OCI-LY3 (cell line): ENCODE data around the gene TAF4.
"Not testable (repeated sequence)": the region's sequence is repeated elsewhere in the genome, so short reads cannot be mapped to it uniquely, and the experiment has no call there.

ENCODE experiments used
- H2AFZ ChIP-seq: fragments of 200-600, 300-600 bp; shearing (Covaris generic); 2 replicates; pipeline ENCODE4 v1.6.0; 2014; ENCODE audit warnings: antibody characterized with exemption, low read depth, low read length
- H3K27ac ChIP-seq: fragments of 200-600, 300-600 bp; sonication (generic); 2 replicates; pipeline ENCODE4 v1.5.1; 2014; ENCODE audit warnings: mild to moderate bottlenecking, low read length, moderate library complexity, mixed read lengths
- H3K27me3 ChIP-seq: fragments of 200-600, 300-600 bp; sonication (generic); 2 replicates; pipeline ENCODE4 v1.6.1; 2014; ENCODE audit warnings: low read depth, low read length, mixed read lengths
- H3K36me3 ChIP-seq: fragments of 200-600, 300-600 bp; sonication (generic); replicated peaks from 2 replicates; pipeline ENCODE3; 2014; ENCODE audit warnings: low read depth, low read length, mixed read lengths
- H3K4me1 ChIP-seq: fragments of 300-600, 200-600 bp; sonication (generic); 2 replicates; pipeline ENCODE4 v1.6.1; 2014; ENCODE audit warnings: low read length, mixed read lengths
- H3K4me2 ChIP-seq: fragments of 200-600, 300-600 bp; sonication (generic); 2 replicates; pipeline ENCODE4 v1.6.1; 2014; ENCODE audit warnings: low read length, mixed read lengths
- H3K4me3 ChIP-seq: fragments of 300-600, 200-600 bp; sonication (generic); 2 replicates; pipeline ENCODE4 v1.5.1; 2014; ENCODE audit warnings: antibody characterized with exemption, mild to moderate bottlenecking, low read length, moderate library complexity
- H3K79me2 ChIP-seq: fragments of 300-600, 200-600 bp; shearing (Covaris generic); 2 replicates; pipeline ENCODE4 v1.6.1; 2014; ENCODE audit warnings: mild to moderate bottlenecking, low read length, mixed read lengths
- H3K9ac ChIP-seq: fragments of 300-600, 200-600 bp; shearing (Covaris generic); 2 replicates; pipeline ENCODE4 v1.6.0; 2014; ENCODE audit warnings: mild to moderate bottlenecking, low read length, moderate library complexity
- H3K9me3 ChIP-seq: fragments of 200-600, 300-600 bp; shearing (Covaris generic); 2 replicates; pipeline ENCODE4 v1.6.1; 2014; ENCODE audit warnings: low read length, mixed read lengths; ENCODE audit not compliant: insufficient read depth
- H4K20me1 ChIP-seq: fragments of 200-600, 300-600 bp; sonication (generic); 2 replicates; pipeline ENCODE4 v1.6.1; 2016; ENCODE audit warnings: low read length, mixed read lengths; ENCODE audit not compliant: insufficient read depth
- CTCF ChIP-seq: fragments of 200-600, 300-600 bp; sonication (generic); IDR thresholded peaks from 2 replicates; pipeline ENCODE4 v1.5.1; 2014; ENCODE audit warnings: antibody characterized with exemption, low read length, low read depth
- EZH2phosphoT487 ChIP-seq: fragments of 200-600 bp; shearing (Covaris generic); IDR thresholded peaks from 2 replicates; pipeline ENCODE4 v1.6.1; 2018; ENCODE audit warnings: antibody characterized with exemption, mixed run types, low read depth

Gene TAF4

GRCh38 chr20:62056975-62057374 lies 8.7 kb downstream of the TAF4 start:
- Histone ChIP-seq H3K27ac (no peak overlapping the region), H3K36me3 (peaks cover 8% of the 10 kb centered on the region), H3K4me3 (no peak overlapping the region), H3K27me3 (no peaks in the 10 kb centered on the region), H4K20me1 (peaks cover 80% of the 10 kb centered on the region), H2AFZ (no peak overlapping the region), H3K4me2 (no peak overlapping the region), H3K4me1 (no peaks in the 10 kb centered on the region), H3K9me3 (no peaks in the 10 kb centered on the region), H3K79me2 (peaks cover 88% of the 10 kb centered on the region), H3K9ac (no peak overlapping the region)
- no peak for TF ChIP-seq CTCF
- TF ChIP-seq EZH2phosphoT487 = no peak

- Histone ChIP-seq H2AFZ (no peak overlapping the region), H3K27ac (no peak overlapping the region), H4K20me1 (peaks cover 80% of the 10 kb centered on the region), H3K4me1 (no peaks in the 10 kb centered on the region), H3K36me3 (peaks cover 6% of the 10 kb centered on the region), H3K79me2 (peaks cover 88% of the 10 kb centered on the region), H3K27me3 (no peaks in the 10 kb centered on the region), H3K4me3 (no peak overlapping the region), H3K9ac (no peak overlapping the region), H3K9me3 (no peaks in the 10 kb centered on the region), H3K4me2 (no peak overlapping the region)
- TF ChIP-seq CTCF (no peak), EZH2phosphoT487 (no peak)
These were observed 9.3 kb downstream of the TAF4 start for GRCh38 chr20:62056377-62056776.

GRCh38 chr20:62055862-62056115 lies 9.9 kb downstream of the TAF4 start:
- H3K79me2 ChIP-seq = peaks cover 88% of the 10 kb centered on the region
- H3K36me3 ChIP-seq, H3K9me3 ChIP-seq, H3K27me3 ChIP-seq, H3K4me3 ChIP-seq, H3K4me2 ChIP-seq, H2AFZ ChIP-seq, H3K27ac ChIP-seq, H3K4me1 ChIP-seq, H3K9ac ChIP-seq: not testable (repeated sequence)
- H4K20me1 ChIP-seq = peaks cover 80% of the 10 kb centered on the region

- Histone ChIP-seq H4K20me1 (peaks cover 80% of the 10 kb centered on the region), H3K4me1 (no peaks in the 10 kb centered on the region), H3K36me3 (peaks cover 2% of the 10 kb centered on the region), H3K4me3 (no peak overlapping the region), H3K9ac (no peak overlapping the region), H2AFZ (no peak overlapping the region), H3K4me2 (no peak overlapping the region), H3K9me3 (no peaks in the 10 kb centered on the region), H3K27me3 (no peaks in the 10 kb centered on the region), H3K27ac (no peak overlapping the region), H3K79me2 (peaks cover 88% of the 10 kb centered on the region)
- no peak for TF ChIP-seq CTCF
- TF ChIP-seq EZH2phosphoT487 = no peak
These were observed 10.4 kb downstream of the TAF4 start for GRCh38 chr20:62055106-62055861.
